GM12874 (cell line): ENCODE measurements around the gene CD82.

Source experiments
- TF ChIP-seq, protein P1 (sequence below): IDR thresholded peaks from 2 replicates; pipeline ENCODE4 v1.5.1; 2011; ENCODE audit warnings: low read depth, mild to moderate bottlenecking, control low read depth, low read length, moderate library complexity; ENCODE audit not compliant: insufficient read depth

CD82 gene

DNA sequence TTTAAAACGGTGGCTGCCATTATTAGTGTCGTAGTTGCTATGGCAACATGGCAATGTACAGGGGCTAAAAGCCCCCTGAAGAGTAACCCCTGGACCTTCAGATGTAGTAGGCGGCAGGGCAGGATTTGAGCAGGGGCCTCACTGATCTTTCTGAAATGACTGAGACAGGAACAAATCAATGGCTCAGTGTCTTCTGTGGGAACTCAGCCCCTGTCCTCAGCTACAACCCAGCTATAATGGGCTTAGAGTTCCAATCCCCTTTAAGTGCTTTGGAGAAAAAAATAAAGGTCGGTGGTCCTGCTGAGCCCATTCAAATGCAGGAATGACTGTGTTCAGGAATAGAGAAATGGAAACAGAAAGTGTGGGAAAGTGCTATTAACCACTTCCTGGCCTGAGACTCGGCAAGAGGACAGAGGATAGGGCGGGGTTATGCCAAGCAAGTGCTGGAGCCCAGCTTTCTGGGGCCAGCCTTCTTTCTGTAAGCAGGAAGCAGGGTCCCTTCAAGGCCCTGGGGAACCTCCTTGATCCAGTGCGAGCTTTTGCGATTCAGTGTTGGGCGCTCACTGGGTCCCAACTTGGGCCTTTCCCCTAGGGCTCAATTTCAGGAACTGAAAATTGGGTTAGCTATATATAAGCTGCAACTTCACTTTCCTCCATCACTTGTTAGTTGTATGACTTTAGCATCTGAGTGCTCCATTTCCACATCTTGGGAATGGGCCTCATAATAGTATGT is 6.1 kb upstream of the CD82 start:
- TF ChIP-seq, protein P1, sequence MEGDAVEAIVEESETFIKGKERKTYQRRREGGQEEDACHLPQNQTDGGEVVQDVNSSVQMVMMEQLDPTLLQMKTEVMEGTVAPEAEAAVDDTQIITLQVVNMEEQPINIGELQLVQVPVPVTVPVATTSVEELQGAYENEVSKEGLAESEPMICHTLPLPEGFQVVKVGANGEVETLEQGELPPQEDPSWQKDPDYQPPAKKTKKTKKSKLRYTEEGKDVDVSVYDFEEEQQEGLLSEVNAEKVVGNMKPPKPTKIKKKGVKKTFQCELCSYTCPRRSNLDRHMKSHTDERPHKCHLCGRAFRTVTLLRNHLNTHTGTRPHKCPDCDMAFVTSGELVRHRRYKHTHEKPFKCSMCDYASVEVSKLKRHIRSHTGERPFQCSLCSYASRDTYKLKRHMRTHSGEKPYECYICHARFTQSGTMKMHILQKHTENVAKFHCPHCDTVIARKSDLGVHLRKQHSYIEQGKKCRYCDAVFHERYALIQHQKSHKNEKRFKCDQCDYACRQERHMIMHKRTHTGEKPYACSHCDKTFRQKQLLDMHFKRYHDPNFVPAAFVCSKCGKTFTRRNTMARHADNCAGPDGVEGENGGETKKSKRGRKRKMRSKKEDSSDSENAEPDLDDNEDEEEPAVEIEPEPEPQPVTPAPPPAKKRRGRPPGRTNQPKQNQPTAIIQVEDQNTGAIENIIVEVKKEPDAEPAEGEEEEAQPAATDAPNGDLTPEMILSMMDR = no peak

DNA sequence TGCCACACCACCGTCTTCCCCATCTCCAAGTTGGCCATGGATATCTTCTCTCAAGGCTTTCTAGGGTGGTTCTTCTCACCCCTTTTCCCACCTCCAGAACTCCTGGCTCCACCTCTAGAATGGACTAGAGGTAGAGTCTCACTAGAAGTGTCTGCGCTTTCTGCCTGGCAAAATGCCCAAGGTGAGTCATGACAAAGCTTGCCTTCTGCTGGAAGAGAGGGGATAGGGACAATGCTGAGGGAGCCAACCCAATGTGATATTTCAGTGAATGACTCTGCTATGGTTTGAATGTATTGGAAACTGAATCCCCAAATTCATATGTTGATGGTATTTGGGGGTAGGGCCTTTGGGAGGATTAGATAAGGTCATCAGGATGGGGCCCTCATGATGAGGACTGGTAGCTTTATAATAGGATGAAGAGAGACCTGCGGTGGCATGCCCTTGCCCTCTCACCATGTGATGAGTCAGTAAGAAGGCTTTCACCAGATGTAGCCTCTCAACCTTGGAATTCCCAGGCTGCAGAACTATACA is 4.1 kb upstream of the CD82 start:
- TF ChIP-seq, protein P1 = no peak

DNA sequence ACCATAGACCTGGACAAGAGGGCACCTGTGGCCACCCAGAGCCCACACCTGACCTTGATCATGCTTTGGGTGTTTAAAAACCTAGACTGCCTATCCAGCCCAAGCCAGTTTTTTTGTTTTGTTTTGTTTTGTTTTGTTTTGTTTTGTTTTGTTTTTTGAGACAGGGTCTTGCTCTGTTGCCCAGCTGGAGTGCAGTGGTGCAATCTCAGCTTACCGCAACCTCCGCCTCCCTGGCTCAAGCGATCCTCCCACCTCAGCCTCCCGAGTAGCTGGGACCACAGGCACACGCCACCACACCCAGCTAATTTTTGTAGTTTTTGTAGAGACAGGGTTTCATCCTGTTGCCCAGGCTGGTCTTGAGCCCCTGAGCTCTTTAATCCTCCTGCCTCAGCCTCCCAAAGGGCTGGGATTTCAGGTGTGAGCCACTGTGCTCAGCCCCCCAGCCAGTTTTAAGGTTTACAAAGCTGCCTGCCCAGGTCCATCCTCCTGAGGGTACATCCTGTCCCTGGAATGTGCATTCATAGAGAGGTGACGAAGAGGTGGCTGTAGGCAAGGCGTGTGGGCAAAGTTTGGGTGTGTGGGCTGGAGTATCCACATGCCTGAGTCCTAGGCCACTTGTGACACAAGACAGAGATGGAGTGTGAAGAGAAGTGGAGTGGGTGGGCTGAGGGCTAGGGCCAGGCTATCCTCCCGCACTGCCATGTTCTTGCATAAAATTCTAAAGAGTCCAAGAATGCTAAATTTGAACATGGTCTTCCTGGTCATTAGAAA is 3.3 kb upstream of the CD82 start:
- TF ChIP-seq, protein P1 = no peak

DNA sequence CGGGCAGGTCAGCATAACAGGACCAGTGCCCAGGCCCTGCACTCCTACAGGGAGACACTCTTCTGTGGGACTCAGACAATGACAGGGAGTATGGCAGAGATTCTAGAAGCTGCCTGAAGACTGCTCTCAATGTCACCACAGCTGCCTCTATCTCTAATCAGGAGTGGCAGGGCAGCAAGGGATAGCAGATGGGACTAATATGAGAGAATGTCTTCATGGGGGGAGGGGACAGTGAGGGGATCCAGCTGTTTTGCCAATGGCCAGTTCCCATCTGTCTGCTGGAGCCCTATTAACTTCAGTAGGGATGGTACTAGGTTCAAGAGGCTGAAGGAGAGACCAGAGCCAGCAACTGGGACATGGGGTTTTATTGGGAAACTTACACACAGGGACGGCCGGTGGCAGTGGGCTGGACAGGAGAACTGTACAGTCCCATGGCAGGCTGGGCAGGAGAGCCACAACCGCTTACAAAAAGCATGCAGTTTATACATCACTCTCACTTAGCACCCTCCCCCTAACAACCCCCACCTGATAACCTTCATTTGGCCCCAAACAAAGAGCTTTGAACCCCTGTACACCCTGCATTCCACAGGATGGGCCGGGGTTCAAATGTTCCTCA is 2.5 kb upstream of the CD82 start:
- TF ChIP-seq, protein P1 = no peak

DNA sequence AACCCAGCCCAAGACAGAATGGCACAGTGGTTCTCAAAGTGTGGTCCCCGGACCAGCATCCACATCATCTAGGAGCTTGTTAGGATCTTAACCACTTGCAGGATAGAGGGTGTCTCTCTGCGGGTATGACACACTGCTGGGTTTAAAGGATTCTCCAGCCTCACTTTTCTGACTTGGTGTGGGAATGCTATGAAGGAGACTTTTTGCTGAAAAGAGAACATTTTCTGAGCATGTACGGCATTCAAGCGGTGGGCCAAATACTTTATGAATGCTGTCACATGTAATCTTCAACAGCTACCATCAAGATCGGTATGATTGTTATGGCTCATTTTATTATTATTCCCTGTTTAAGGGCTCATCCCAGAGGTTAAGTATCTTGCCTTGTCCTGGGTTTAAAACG is 1.8 kb upstream of the CD82 start:
- TF ChIP-seq, protein P1 = no peak

DNA sequence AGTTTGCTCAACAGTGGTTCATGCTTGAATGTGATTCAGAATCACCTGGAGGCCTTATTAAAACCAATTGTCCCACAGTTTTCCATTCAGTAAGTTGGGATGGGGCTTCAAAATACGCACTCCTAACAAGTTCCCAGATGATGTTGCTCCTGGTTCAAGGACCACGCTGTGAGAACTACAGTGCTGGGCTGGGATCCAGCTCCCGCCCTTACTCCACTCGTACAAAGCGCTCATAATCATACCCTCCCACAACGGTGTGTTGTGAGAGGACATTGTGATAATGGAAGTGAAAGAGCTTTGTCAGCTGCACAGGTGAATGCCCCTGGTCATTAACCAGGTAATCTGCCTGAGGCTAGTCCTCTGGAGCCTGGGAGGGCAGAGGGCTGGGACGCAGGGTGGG is 1.3 kb upstream of the CD82 start:
- TF ChIP-seq, protein P1 = no peak

DNA sequence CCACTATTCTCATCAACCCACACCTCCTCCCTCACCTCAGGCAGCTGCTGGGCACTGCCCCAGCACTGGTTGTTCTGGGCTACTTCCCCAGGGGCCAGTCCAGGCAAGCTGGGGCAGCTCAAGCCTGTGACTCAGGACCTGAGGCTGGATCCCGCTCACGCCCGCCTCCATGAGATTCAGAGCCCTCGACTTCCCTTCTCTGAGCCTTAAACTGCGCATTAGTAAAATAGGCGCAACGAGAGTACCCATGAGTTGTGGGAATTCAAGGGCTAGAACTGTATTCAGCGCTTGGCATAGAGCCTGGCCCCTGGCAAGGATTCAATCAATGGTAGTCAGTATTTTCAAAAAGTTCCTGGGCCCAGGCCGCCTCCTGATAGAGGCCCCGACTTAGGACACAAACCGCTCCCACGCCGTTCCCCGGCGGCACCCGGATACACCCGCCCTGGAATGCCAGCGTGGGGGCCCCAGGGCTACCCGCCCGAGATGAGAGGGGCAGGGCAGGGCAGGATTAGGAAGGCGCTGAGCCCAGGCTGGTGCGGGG is 723 bp upstream of the CD82 start:
- TF ChIP-seq, protein P1 = no peak
